OCI-LY3 (cell line): ENCODE data around the gene IMMP2L.

Experiments used
- H2AFZ ChIP-seq: fragments of 200-600, 300-600 bp; shearing (Covaris generic); 2 replicates; pipeline ENCODE4 v1.6.0; 2014; ENCODE audit warnings: antibody characterized with exemption, low read depth, low read length
- H3K27ac ChIP-seq: fragments of 200-600, 300-600 bp; sonication (generic); 2 replicates; pipeline ENCODE4 v1.5.1; 2014; ENCODE audit warnings: mild to moderate bottlenecking, low read length, moderate library complexity, mixed read lengths
- H3K27me3 ChIP-seq: fragments of 200-600, 300-600 bp; sonication (generic); 2 replicates; pipeline ENCODE4 v1.6.1; 2014; ENCODE audit warnings: low read depth, low read length, mixed read lengths
- H3K36me3 ChIP-seq: fragments of 200-600, 300-600 bp; sonication (generic); replicated peaks from 2 replicates; pipeline ENCODE3; 2014; ENCODE audit warnings: low read depth, low read length, mixed read lengths
- H3K4me1 ChIP-seq: fragments of 300-600, 200-600 bp; sonication (generic); 2 replicates; pipeline ENCODE4 v1.6.1; 2014; ENCODE audit warnings: low read length, mixed read lengths
- H3K4me2 ChIP-seq: fragments of 200-600, 300-600 bp; sonication (generic); 2 replicates; pipeline ENCODE4 v1.6.1; 2014; ENCODE audit warnings: low read length, mixed read lengths
- H3K4me3 ChIP-seq: fragments of 300-600, 200-600 bp; sonication (generic); 2 replicates; pipeline ENCODE4 v1.5.1; 2014; ENCODE audit warnings: antibody characterized with exemption, mild to moderate bottlenecking, low read length, moderate library complexity
- H3K79me2 ChIP-seq: fragments of 300-600, 200-600 bp; shearing (Covaris generic); 2 replicates; pipeline ENCODE4 v1.6.1; 2014; ENCODE audit warnings: mild to moderate bottlenecking, low read length, mixed read lengths
- H3K9ac ChIP-seq: fragments of 300-600, 200-600 bp; shearing (Covaris generic); 2 replicates; pipeline ENCODE4 v1.6.0; 2014; ENCODE audit warnings: mild to moderate bottlenecking, low read length, moderate library complexity
- H3K9me3 ChIP-seq: fragments of 200-600, 300-600 bp; shearing (Covaris generic); 2 replicates; pipeline ENCODE4 v1.6.1; 2014; ENCODE audit warnings: low read length, mixed read lengths; ENCODE audit not compliant: insufficient read depth
- H4K20me1 ChIP-seq: fragments of 200-600, 300-600 bp; sonication (generic); 2 replicates; pipeline ENCODE4 v1.6.1; 2016; ENCODE audit warnings: low read length, mixed read lengths; ENCODE audit not compliant: insufficient read depth
- EZH2phosphoT487 ChIP-seq: fragments of 200-600 bp; shearing (Covaris generic); IDR thresholded peaks from 2 replicates; pipeline ENCODE4 v1.6.1; 2018; ENCODE audit warnings: antibody characterized with exemption, mixed run types, low read depth
- TF ChIP-seq, protein P1 (sequence below): fragments of 200-600, 300-600 bp; sonication (generic); IDR thresholded peaks from 2 replicates; pipeline ENCODE4 v1.5.1; 2014; ENCODE audit warnings: antibody characterized with exemption, low read length, low read depth

Gene IMMP2L

DNA sequence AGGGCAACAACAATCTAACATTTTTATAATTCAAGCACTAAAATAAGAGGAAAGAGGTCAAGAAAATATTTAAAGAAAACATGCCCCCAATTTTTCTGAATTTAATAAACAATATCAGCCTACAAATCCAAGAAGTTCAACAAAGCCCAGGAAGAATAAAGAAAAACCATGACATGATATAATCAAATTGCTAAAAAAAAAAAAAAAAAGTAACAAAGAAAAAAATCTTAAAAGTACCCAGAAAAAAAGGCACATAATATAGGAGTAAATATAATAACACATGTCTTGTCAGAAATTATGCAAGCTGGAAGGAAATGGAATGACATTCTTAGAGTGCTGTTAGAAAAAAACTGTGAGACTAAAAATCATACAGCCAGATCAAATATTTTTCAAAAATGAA, 151.4 kb downstream of the IMMP2L start:
- no peaks in the 10 kb centered on the region for H3K9me3 ChIP-seq
- H3K27ac ChIP-seq = no peak overlapping the region
- H3K4me3 ChIP-seq = no peak overlapping the region
- H3K9ac ChIP-seq = no peak overlapping the region
- no peak overlapping the region for H2AFZ ChIP-seq
- H4K20me1 ChIP-seq = no peaks in the 10 kb centered on the region
- H3K27me3 ChIP-seq = no peaks in the 10 kb centered on the region
- TF ChIP-seq, protein P1, sequence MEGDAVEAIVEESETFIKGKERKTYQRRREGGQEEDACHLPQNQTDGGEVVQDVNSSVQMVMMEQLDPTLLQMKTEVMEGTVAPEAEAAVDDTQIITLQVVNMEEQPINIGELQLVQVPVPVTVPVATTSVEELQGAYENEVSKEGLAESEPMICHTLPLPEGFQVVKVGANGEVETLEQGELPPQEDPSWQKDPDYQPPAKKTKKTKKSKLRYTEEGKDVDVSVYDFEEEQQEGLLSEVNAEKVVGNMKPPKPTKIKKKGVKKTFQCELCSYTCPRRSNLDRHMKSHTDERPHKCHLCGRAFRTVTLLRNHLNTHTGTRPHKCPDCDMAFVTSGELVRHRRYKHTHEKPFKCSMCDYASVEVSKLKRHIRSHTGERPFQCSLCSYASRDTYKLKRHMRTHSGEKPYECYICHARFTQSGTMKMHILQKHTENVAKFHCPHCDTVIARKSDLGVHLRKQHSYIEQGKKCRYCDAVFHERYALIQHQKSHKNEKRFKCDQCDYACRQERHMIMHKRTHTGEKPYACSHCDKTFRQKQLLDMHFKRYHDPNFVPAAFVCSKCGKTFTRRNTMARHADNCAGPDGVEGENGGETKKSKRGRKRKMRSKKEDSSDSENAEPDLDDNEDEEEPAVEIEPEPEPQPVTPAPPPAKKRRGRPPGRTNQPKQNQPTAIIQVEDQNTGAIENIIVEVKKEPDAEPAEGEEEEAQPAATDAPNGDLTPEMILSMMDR = no peak
- no peak for TF ChIP-seq EZH2phosphoT487
- H3K4me1 ChIP-seq = no peaks in the 10 kb centered on the region
- no peaks in the 10 kb centered on the region for H3K79me2 ChIP-seq
- H3K4me2 ChIP-seq = no peak overlapping the region
- H3K36me3 ChIP-seq = no peaks in the 10 kb centered on the region

DNA sequence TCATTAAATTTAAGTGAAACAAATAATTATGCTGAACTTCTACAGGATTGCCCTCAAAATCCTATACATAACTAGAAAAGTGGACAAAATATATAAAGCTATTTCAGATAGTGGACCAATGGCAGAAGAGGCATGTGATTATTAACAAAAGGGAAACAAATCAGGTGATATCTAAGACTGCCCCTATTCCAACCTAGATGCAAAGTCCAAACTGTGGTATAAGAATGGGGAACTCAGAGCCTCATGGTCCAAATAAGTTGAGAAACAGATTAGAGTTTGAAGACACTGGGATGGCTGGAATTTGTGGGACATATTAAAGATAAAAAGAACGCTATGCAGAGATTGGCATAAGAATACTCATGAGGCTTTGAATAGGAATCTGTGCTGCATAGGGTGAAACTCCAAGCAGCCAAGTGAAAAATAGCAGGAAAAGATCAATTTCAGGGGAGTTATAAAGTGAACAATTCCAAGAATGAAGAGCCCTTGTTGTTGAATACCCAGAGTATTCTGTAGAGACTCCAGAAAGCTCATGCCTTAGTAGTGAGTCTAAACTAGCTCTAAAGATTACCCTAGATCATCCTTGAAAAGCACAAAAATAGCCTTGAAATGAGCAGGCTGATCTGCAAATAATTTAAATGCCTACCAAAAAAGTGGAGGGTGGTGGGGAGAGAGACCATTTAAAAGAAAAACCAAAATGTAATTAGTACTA, 152.4 kb downstream of the IMMP2L start:
- no peak overlapping the region for H3K27ac ChIP-seq
- H4K20me1 ChIP-seq = no peaks in the 10 kb centered on the region
- no peaks in the 10 kb centered on the region for H3K9me3 ChIP-seq
- no peaks in the 10 kb centered on the region for H3K36me3 ChIP-seq
- H3K4me1 ChIP-seq = no peaks in the 10 kb centered on the region
- H3K9ac ChIP-seq = no peak overlapping the region
- H2AFZ ChIP-seq = no peak overlapping the region
- no peaks in the 10 kb centered on the region for H3K79me2 ChIP-seq
- H3K27me3 ChIP-seq = no peaks in the 10 kb centered on the region
- no peak for TF ChIP-seq EZH2phosphoT487
- TF ChIP-seq, protein P1 = no peak
- H3K4me2 ChIP-seq = no peak overlapping the region
- no peak overlapping the region for H3K4me3 ChIP-seq

DNA sequence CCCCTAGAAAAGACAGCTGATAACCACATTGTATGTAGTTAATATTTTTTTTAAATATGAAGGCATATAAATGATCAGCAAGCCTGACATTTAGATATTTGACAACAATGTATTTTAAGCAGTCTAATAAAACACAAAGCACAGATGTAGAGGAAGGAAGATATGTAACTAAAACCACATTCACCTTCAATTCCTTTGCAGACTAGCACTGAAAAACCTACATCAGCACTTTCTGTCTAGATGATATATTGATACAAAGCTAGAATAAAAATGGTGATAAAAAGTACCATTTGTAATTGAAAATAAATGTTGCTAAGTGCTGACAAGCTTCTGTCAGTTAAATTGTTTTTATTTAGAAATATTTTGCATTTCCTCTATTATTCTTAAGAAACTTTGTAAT, 153.6 kb downstream of the IMMP2L start:
- TF ChIP-seq EZH2phosphoT487 = no peak
- TF ChIP-seq, protein P1 = no peak
- Histone ChIP-seq H3K4me2 (no peak overlapping the region), H4K20me1 (no peaks in the 10 kb centered on the region), H3K27me3 (no peaks in the 10 kb centered on the region), H3K79me2 (no peaks in the 10 kb centered on the region), H3K36me3 (no peaks in the 10 kb centered on the region), H2AFZ (no peak overlapping the region), H3K4me1 (no peaks in the 10 kb centered on the region), H3K9ac (no peak overlapping the region), H3K4me3 (no peak overlapping the region), H3K9me3 (no peaks in the 10 kb centered on the region), H3K27ac (no peak overlapping the region)

DNA sequence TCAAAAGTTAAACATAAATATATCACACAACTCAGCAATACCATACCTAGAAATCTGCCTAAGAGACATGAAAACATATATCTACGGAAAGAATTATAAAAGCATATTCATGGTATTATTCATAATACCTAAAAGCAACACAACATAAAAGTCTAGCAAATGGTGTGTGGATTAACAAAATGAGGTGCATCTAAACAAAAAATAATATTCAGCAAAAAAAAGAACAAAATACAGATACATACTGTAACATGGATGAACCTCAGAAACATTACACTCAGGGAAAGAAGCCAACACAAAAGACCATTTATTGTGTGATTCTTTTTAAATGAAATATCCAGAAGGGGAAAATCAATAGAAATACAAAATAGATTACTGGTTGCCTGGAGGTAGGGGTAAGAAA, 155.0 kb downstream of the IMMP2L start:
- TF ChIP-seq, protein P1 = no peak
- TF ChIP-seq EZH2phosphoT487 = no peak
- no peak overlapping the region for H2AFZ ChIP-seq
- no peak overlapping the region for H3K4me3 ChIP-seq
- H3K27me3 ChIP-seq = no peaks in the 10 kb centered on the region
- H3K79me2 ChIP-seq = no peaks in the 10 kb centered on the region
- H3K9ac ChIP-seq = no peak overlapping the region
- no peaks in the 10 kb centered on the region for H3K4me1 ChIP-seq
- no peaks in the 10 kb centered on the region for H3K9me3 ChIP-seq
- no peaks in the 10 kb centered on the region for H4K20me1 ChIP-seq
- no peak overlapping the region for H3K4me2 ChIP-seq
- no peaks in the 10 kb centered on the region for H3K36me3 ChIP-seq
- H3K27ac ChIP-seq = no peak overlapping the region
